ENCODE results near the gene GABRB2.

DNA sequence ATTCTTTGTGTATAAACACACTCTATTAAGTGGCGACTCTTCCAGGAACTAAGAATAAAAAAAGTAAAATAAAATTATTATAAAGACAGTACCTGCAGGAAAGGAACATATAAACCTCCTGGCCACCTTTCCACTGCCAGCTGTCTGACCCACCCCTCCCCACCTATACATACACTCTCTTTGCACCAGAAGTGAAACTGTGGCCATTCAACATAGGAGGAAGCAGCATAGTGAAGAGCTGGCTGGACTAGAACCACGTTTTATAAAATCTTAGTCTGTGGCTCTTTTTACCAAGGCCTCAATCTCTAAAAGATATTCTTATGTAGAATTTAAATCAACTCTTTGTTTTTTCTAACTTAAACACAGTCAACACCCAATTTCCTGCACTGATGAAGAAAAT lies 289.6 kb downstream of the GABRB2 start:
- TF ChIP-seq TMF1 (CRISPR knock-in tag; IDR thresholded peaks at IDR 0.05; ENCODE audit: low read depth) (no peak), ESRRA (CRISPR knock-in tag; IDR thresholded peaks at IDR 0.05; ENCODE audit: low read depth) (no peak), EZH2 (conservative IDR thresholded peaks at IDR 0.05; ENCODE audit: low read depth, low read length) (no peak), EP300 (IDR thresholded peaks at IDR 0.05; ENCODE audit: low read depth in 2 of 2, low read length in 2 of 2) (no peak), EP300 (CRISPR knock-in tag; IDR thresholded peaks at IDR 0.05; ENCODE audit: borderline replicate concordance) (no peak), ZNF362 (CRISPR knock-in tag; IDR thresholded peaks at IDR 0.05; ENCODE audit: borderline replicate concordance) (no peak), TARDBP (CRISPR knock-in tag; IDR thresholded peaks at IDR 0.05) (no peak), ZXDC (CRISPR knock-in tag; IDR thresholded peaks at IDR 0.05) (no peak), MTA3 (CRISPR knock-in tag; IDR thresholded peaks at IDR 0.05) (no peak), ZNF788 (CRISPR knock-in tag; IDR thresholded peaks at IDR 0.05; ENCODE audit: borderline replicate concordance) (no peak)
- TF ChIP-seq, protein P1, sequence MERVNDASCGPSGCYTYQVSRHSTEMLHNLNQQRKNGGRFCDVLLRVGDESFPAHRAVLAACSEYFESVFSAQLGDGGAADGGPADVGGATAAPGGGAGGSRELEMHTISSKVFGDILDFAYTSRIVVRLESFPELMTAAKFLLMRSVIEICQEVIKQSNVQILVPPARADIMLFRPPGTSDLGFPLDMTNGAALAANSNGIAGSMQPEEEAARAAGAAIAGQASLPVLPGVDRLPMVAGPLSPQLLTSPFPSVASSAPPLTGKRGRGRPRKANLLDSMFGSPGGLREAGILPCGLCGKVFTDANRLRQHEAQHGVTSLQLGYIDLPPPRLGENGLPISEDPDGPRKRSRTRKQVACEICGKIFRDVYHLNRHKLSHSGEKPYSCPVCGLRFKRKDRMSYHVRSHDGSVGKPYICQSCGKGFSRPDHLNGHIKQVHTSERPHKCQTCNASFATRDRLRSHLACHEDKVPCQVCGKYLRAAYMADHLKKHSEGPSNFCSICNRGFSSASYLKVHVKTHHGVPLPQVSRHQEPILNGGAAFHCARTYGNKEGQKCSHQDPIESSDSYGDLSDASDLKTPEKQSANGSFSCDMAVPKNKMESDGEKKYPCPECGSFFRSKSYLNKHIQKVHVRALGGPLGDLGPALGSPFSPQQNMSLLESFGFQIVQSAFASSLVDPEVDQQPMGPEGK (CRISPR knock-in tag; IDR thresholded peaks at IDR 0.05): no peak
- TF ChIP-seq, protein P2, sequence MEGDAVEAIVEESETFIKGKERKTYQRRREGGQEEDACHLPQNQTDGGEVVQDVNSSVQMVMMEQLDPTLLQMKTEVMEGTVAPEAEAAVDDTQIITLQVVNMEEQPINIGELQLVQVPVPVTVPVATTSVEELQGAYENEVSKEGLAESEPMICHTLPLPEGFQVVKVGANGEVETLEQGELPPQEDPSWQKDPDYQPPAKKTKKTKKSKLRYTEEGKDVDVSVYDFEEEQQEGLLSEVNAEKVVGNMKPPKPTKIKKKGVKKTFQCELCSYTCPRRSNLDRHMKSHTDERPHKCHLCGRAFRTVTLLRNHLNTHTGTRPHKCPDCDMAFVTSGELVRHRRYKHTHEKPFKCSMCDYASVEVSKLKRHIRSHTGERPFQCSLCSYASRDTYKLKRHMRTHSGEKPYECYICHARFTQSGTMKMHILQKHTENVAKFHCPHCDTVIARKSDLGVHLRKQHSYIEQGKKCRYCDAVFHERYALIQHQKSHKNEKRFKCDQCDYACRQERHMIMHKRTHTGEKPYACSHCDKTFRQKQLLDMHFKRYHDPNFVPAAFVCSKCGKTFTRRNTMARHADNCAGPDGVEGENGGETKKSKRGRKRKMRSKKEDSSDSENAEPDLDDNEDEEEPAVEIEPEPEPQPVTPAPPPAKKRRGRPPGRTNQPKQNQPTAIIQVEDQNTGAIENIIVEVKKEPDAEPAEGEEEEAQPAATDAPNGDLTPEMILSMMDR (CRISPR knock-in tag; IDR thresholded peaks at IDR 0.05): no peak
- TF ChIP-seq, protein P3, sequence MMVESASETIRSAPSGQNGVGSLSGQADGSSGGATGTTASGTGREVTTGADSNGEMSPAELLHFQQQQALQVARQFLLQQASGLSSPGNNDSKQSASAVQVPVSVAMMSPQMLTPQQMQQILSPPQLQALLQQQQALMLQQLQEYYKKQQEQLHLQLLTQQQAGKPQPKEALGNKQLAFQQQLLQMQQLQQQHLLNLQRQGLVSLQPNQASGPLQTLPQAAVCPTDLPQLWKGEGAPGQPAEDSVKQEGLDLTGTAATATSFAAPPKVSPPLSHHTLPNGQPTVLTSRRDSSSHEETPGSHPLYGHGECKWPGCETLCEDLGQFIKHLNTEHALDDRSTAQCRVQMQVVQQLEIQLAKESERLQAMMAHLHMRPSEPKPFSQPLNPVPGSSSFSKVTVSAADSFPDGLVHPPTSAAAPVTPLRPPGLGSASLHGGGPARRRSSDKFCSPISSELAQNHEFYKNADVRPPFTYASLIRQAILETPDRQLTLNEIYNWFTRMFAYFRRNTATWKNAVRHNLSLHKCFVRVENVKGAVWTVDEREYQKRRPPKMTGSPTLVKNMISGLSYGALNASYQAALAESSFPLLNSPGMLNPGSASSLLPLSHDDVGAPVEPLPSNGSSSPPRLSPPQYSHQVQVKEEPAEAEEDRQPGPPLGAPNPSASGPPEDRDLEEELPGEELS (CRISPR knock-in tag; IDR thresholded peaks at IDR 0.05): no peak
